ENCODE measurements around the gene ANKS1B. TPM values are rescaled to one million over a fixed set of nuclear protein-coding genes. Genes with fewer than 3 reads are reported as not detected.

Gene ANKS1B
- total RNA-seq, 1 experiment from 2014 or later, result 5.8 TPM

- TF ChIP-seq PRDM15 (CRISPR knock-in tag; IDR thresholded peaks at IDR 0.05), result no peak
- TF ChIP-seq ZNF671 (CRISPR knock-in tag; IDR thresholded peaks at IDR 0.05), result no peak
- no peak for TF ChIP-seq FOXK1 (CRISPR knock-in tag; IDR thresholded peaks at IDR 0.05)
- TF ChIP-seq TCF7 (CRISPR knock-in tag; IDR thresholded peaks at IDR 0.05; ENCODE audit: low read depth), result no peak
- no peak for TF ChIP-seq EMX1 (CRISPR knock-in tag; IDR thresholded peaks at IDR 0.05)
- TF ChIP-seq NFATC4 (CRISPR knock-in tag; IDR thresholded peaks at IDR 0.05), result no peak
Measured at GRCh38 chr12:99372257-99372920, 612.3 kb downstream of the ANKS1B start (continued).

DNA sequence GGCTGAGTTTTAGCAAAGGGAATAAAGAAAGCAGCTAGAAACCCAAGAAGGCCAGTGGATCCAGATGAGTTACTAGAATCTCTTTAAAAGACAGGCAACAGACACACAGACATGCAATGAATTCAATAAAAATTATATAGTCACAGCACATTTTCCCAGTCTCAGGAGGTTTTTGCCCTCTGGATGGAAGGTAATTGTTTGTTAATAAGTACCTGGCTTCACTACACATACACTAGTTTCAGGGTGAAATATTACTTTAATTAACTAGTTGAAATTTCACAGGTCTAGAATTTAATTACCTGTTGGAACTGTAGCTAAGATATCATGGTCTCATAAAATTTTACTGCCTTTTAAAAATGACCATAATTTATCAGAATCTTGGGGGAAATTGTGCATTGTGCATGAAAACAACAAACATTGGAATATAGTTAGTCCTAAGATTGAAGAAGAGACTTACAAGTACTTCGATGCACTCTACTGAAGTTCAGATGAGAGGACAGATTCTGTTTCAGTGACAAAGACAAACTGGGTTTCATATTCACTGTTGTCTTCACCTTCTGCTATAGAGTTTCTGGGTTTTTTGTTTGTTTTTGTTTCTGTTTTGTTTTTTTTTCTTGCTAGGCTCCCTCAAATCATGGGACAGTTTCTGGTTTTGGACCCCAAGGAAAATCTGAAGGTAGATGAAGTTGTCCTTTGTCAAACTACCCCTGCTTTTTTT lies 614.2 kb downstream of the ANKS1B start:
- Mint-ChIP-seq H3K4me1 (peaks cover 5% of the 10 kb centered on the region), H3K9me3 (no peaks in the 10 kb centered on the region), H3K36me3 (no peaks in the 10 kb centered on the region), H3K27me3 (ENCODE audit: low read depth) (no peaks in the 10 kb centered on the region), H3K27ac (no peak overlapping the region), H3K4me3 (no peak overlapping the region)
- no peak for DNase-seq (ENCODE audit: low spot score)
- ATAC-seq, result no peak
- POLR2A ChIA-PET, result no interaction called here
- CTCF ChIA-PET, result interaction anchor here (0.7 to 1.3 kb wide), 3 partner anchors 16 to 1886 kb away, joined by 3 to 4 read pairs (median 3); no protein-coding TSS in a partner anchor
- TF ChIP-seq ATF6 (CRISPR knock-in tag; IDR thresholded peaks at IDR 0.05), result no peak
- no peak for TF ChIP-seq OVOL2 (CRISPR knock-in tag; IDR thresholded peaks at IDR 0.05; ENCODE audit: borderline replicate concordance)
- TF ChIP-seq HMGA2 (CRISPR knock-in tag; IDR thresholded peaks at IDR 0.05), result no peak
- TF ChIP-seq CTCF (IDR thresholded peaks at IDR 0.05), result no peak
- TF ChIP-seq ZNF232 (CRISPR knock-in tag; IDR thresholded peaks at IDR 0.05), result no peak
- TF ChIP-seq ZNF219 (CRISPR knock-in tag; IDR thresholded peaks at IDR 0.05; ENCODE audit: borderline replicate concordance), result no peak
- no peak for TF ChIP-seq TCF7 (CRISPR knock-in tag; IDR thresholded peaks at IDR 0.05; ENCODE audit: low read depth)
- TF ChIP-seq, protein P1, sequence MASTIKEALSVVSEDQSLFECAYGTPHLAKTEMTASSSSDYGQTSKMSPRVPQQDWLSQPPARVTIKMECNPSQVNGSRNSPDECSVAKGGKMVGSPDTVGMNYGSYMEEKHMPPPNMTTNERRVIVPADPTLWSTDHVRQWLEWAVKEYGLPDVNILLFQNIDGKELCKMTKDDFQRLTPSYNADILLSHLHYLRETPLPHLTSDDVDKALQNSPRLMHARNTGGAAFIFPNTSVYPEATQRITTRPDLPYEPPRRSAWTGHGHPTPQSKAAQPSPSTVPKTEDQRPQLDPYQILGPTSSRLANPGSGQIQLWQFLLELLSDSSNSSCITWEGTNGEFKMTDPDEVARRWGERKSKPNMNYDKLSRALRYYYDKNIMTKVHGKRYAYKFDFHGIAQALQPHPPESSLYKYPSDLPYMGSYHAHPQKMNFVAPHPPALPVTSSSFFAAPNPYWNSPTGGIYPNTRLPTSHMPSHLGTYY (CRISPR knock-in tag; IDR thresholded peaks at IDR 0.05), result no peak
- no peak for TF ChIP-seq ELF4 (CRISPR knock-in tag; IDR thresholded peaks at IDR 0.05; ENCODE audit: low read depth)
- TF ChIP-seq GRHL2 (CRISPR knock-in tag; IDR thresholded peaks at IDR 0.05; ENCODE audit: insufficient replicate concordance, severe bottlenecking), result no peak
- no peak for TF ChIP-seq FOXJ3 (CRISPR knock-in tag; IDR thresholded peaks at IDR 0.05; ENCODE audit: borderline replicate concordance)
- TF ChIP-seq MXD4 (CRISPR knock-in tag; IDR thresholded peaks at IDR 0.05; ENCODE audit: borderline replicate concordance), result no peak
- TF ChIP-seq RELA (CRISPR knock-in tag; IDR thresholded peaks at IDR 0.05; ENCODE audit: borderline replicate concordance), result no peak
- TF ChIP-seq, protein P2, sequence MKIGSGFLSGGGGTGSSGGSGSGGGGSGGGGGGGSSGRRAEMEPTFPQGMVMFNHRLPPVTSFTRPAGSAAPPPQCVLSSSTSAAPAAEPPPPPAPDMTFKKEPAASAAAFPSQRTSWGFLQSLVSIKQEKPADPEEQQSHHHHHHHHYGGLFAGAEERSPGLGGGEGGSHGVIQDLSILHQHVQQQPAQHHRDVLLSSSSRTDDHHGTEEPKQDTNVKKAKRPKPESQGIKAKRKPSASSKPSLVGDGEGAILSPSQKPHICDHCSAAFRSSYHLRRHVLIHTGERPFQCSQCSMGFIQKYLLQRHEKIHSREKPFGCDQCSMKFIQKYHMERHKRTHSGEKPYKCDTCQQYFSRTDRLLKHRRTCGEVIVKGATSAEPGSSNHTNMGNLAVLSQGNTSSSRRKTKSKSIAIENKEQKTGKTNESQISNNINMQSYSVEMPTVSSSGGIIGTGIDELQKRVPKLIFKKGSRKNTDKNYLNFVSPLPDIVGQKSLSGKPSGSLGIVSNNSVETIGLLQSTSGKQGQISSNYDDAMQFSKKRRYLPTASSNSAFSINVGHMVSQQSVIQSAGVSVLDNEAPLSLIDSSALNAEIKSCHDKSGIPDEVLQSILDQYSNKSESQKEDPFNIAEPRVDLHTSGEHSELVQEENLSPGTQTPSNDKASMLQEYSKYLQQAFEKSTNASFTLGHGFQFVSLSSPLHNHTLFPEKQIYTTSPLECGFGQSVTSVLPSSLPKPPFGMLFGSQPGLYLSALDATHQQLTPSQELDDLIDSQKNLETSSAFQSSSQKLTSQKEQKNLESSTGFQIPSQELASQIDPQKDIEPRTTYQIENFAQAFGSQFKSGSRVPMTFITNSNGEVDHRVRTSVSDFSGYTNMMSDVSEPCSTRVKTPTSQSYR (CRISPR knock-in tag; IDR thresholded peaks at IDR 0.05), result no peak
